ENCODE results near the gene GRIP1.
"Not testable (repeated sequence)": the region's sequence is repeated elsewhere in the genome, so short reads cannot be mapped to it uniquely, and the experiment has no call there.

The GRIP1 gene

DNA sequence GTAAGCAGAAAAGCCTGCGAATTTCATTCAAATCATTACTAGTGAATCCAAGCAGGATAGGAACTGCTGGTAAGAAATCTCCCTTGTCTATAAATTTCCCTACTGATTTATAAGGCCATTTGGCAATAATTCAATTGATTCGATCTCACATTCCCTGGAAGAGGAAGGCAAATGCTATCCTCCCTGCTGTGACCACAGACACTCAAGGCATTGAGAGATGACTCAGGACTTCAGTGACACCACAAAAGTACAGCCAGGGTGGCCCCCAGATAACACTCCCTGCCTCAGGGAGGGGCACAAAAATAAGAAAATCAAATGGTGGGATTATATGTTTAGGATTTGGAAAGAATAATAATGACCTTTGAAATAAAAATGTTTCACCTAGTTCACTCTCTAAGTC lies 162.7 kb downstream of the GRIP1 start:
- no peak for DNase-seq

DNA sequence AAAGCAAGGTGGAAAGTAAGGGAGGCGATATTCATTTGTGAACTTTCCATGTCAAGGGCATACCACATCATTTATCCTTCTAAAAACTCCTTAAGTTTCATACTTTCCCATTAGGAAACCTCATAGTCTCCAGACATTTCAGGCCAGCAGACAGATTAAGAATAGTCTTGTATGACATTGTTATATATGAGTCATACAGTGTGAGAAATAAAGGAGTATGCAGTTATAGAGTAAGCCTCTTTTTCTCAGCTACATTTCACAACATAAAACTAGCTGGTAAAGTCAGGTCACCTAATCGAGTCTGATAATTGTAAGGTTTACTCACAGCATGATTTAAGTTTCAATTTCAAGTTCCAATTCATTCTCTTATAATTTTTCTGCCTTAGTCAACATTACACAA lies 164.3 kb downstream of the GRIP1 start:
- no peak for DNase-seq

DNA sequence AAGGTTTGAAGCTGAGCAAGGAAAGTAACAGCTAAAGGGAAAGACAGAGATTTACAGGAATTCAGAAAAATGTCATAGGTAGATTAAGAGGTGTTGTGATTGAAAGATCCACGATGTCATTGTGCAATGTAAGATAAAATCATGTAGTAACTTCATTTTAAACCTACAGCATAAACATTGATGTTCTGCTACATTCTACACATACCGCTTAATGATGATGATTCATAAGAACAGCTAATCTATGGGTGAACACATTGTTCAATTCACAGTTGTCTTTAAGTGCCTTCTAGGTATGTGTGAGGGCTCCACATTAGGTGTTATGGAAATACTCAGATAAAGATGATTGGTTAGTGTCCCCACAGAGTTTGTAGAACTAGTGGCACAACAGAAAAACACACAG lies 170.9 kb downstream of the GRIP1 start:
- no peak for DNase-seq

DNA sequence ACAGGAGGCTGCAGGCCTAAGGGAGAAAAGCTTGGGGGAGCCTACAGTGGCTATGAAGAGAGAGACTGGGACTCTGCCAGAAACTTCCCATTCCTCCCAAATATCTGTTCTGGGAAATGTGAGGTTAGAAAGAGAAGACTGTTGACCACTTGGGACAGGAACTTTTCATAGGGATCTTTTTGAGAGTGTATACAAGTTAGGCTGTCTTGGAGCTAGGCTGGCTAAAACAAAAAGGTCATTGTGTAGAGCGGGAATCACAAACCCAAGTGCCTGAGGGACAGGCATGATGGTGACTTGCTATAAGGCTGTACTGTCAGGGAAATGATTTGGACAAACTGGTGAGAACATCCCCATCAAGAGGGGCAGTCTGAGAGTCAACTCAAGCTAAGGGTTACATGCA lies 175.1 kb downstream of the GRIP1 start:
- DNase-seq = no peak

DNA sequence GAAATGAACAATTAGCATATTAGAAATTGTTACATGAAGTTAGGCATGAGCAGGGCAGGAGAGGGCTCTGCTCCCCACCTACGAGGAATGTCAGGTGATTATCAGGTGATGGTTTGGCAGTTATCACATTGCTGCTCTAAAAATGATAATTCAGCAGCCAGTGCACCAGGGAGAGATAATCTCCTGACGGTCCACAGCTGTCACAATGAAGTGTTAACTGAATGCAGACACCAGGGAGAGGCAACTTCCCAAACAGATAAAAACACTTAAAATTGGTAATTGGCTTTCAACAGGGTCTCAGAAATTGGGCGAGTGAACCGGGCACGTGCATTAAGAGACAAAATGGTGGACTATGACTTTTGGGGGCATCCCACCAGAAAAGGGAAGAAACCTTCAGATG lies 176.0 kb downstream of the GRIP1 start:
- DNase-seq = no peak

DNA sequence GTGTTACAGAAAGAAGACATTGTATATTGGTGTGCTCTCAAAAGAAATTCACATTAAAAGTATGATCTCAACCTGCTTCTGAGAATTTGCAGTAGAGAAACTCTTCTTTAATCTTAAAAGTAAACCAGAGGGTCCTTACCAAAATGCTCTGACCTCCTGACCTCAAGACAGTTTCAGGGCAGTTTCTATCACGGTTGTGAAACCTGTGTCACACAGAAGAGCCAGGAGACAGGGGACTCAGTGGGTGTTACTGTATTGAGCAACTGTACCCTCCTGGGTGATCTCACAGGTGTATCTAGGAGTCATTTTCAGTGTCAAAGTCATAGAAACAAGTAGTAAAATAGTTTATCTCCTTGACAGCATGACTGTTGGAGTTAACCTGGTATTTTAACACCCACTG lies 178.0 kb downstream of the GRIP1 start:
- no peak for DNase-seq

DNA sequence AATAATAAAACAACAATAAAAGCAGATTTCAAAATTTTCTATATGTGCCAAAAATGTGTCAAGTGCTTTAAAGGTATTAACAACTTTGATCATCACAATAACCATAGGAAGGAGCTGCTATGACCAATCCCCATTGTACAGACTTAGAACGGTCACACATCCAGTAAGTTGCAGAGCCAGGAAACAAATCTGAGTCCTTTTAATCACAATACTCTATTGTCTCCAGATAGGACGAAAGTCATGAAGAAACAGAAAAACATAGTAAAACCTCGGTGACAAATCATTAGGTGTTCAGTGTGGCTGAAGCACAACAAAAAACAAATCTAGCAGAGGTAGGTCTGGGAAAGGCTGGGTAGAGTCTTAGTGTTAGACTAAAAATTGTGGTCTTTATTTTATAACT lies 178.8 kb downstream of the GRIP1 start:
- DNase-seq = no peak

DNA sequence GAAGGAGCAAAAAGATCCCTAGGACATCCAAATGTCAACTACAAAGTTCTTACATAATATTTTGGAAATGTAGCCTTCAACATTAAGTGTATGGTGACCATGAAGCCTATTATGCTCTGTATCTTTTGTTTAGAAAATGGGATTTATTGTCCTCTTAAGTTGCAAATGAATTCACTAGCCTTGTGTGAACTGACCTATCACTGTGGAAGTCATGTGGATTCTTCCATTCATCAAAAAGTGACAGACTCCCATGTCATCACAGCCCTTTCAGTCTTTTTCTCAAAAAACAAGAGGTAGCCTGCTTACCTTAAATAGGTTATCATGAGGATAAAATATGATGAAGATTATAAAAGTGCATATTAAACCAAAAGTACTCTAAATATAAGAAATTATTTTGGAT lies 179.9 kb downstream of the GRIP1 start:
- no peak for DNase-seq

DNA sequence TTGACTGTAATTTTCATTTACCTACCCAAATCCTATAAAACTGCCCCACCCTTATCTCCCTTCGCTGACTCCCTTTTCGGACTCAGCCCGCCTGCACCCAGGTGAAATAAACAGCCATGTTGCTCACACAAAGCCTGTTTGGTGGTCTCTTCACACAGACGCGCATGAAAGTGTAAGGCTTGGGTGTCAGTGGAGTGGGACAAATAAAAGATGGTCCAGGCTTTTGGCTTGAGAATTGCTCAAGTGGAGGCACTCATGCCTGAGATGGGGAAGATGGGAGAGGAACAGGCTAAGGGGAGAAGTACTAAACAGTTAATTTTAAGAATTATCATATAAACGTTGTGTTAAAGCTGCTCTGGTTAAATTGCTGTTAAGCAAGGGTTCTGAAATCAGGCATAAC lies 180.8 kb downstream of the GRIP1 start:
- not testable (repeated sequence) for DNase-seq

DNA sequence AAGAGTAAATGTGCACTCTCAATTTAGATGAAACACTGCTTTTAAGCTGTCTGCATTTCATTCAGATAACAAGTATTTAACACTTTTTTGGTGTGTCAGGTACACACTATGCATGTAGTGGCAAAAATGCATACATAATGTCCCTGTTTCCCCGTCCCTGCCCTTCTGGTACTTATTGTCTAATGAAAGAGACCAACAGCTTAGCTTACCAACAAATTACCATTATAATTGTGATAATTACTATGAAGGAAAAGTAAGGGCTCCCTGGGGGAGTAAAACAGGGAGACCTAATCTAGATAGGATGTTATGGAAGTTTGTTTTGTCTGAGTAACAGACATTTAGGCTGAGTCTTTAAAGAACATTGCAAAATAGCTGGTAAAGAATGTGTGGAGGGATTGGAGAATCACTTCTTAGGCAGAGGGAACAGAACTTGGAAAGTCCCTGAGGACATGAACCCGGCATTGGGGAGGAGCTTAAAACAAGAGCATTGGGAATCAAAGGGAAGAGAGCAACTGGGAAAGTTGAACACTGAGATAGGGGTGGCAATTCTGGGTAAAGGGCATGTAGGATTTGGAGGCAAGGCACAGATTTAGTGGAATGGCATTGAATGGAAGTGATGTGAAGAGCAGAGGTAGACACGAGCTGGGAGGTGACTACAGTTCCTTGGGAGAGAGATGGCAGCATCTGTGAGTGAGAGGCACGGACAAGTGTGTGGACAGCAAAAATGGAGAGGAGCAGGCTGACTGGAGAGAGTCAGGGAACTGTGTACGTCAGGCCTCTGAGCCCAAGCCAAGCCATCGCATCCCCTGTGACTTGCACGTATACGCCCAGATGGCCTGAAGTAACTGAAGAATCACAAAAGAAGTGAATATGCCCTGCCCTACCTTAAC lies 181.6 kb downstream of the GRIP1 start:
- no peak for DNase-seq

DNA sequence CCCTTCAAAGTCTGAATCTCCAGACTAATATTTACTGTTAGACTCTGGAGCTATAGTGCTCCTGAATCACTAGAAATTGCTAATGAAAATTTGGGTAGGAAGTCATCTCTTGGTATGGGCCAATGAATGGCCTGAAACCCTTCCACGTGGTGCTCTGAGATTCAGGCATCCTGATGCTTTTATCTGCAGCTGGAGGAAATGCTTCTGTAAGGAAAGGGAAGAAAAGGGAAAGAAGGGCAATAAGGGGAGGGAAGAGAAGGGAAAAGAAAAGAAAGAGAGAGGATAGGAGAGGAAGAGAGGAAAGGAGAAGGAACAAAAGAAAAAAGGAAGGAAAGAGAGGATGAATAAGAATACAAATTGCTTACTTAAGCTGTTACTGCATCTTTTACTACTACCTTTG lies 182.3 kb downstream of the GRIP1 start:
- no peak for DNase-seq

DNA sequence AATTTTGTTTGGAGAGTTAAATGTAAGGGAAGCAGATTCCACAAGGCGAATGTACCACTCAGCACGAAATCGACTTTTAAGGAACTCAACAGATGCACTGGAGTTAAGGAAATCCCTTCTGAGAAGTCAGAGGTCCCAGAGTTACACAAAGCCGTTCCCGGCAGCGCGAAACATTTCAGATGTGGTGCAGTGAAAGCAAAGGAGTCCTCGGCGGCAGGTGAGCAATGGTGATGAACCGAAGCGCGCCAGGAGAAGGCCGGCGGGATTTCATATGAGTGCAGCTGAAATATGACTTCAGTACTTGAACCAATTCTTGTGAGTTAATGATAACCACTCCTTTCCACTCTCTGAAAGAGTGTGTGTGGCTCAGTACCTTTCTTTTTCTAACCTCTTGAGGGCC lies 183.2 kb downstream of the GRIP1 start:
- DNase-seq = no peak

DNA sequence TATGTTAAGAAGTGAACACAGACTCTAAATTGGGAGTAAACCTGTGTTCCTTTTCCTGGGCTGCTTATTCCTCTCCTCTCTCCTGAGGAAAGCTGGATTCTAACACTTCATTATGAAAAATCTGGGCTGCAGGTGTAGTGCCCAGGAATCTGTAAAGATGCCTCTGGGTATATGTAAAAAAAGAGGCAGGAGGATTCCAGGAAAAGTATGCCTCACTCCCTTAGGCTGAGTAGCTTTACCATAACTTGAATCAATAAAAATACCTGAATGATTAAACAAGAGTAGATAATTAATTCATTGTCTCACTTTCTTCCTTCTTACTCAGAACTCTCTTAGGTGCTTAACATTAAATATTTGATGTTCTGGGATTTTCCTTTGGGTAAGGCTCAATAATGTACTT lies 185.1 kb downstream of the GRIP1 start:
- no peak for DNase-seq

DNA sequence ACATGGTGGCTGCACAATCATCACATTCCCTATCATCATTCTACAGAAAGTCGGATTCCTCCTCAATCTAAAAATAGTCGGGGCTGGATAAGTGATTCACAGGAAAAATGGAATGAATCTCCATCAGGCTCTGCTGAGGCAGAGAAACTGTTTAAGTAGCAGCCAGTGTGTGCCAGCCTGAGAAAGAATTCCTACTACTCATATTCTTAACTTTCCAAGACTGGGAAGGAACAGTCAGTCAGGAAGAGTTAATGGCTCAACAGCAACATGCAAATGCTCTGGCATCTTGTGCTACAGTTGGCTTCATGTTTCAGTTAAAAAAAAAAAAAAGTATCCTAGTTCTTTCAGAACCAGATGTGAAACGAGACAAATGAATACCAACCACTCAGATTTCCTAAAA lies 187.0 kb downstream of the GRIP1 start:
- no peak for DNase-seq

DNA sequence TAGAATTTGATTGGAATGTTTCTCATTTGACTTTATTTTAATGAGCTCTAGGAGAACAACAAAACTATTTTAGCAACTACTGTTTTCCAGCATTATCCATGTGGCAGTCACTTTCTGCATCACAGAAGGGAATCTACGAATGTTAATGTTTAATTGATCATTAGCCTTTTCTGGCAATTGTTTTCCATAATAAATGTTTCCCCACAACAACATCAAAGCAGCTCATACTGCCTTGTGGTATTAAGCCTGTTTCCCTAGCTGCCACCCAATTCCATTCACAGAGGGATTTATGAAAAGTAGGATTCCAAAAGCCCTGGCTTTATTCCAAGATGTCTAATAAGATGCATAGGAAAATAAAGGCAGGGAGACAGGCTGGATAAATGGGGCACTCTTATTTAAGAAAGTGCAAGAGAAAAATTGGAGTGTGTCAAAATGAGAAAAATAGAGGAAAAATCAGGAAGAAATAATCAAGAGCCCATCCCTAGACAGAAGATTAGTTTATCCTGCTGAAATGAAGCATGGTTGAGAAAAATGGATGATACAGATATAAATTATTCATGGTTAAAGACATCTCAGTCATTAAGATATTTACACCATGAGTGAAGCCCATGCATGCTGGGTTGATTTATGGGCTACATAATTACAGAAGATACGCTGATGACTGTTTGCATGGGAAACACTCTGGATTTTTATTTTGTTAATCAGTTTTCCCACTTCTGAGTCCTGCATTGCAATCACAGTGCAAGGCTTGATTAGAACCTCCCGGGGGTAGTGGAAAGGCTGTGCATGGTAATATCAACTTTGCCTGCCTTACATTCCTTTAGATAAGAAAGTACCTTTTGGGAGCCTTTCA lies 196.3 kb downstream of the GRIP1 start:
- no peak for DNase-seq

DNA sequence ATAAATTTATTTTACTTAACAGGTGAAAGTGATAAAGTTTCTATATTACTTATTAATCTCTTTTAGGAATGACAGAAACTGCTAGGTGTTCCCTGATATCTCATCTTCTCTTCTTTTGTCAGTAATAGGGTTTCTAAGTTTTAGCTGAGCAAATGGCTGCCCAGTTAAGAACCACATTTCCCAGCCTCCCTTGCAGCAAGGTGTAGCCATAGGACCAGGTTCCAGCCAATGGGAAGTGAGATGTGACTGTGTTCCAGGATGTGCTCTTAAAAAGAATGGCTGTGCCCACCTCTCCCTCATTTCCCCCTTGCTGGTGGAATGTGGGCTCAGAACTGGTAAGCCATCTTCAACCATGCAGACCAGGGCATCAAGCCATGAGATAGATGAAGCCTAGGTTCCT lies 210.9 kb downstream of the GRIP1 start:
- DNase-seq = no peak

DNA sequence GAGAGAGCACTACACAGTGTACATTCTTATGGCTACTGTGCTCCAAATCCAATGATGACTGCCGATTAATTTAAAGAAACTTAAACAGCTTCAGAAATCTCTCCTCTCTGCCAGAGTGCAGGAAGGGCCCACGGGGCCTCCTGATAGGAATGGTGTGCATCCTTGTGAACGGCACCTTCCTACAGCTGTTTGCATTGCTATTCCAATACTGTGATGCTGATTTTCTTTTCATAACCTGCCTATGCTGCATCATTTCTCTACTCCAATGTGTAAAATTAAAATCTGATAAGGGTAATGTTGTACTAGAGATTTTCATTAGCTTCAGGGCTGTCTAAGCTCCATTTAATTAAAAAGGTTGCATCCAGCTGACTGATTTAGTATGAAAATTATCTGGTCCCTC lies 217.5 kb downstream of the GRIP1 start:
- DNase-seq = no peak

DNA sequence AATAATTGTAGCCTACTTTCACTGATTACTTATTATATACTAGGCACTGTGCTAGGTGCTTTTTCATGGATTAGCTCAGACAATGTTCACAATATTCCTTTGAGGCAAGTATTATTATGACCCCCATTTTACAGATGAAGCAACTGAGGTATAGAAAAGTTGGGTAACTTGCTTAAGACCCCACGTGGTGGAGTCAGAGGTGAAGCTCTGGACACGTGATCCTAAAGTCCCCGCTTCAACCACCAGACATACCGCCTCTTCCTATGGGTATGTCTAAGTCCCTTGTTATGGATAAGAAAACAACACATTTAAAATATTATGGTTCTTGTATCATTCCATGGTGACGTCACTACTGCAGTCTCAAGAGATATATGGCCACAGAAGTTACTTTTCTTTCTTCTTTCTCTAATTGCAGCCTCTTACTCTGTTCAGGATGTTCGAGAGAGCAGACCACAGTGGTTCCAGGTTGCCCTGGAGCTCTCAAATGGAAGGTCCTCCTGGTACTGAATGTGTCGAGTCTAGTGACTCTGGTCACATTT lies 218.9 kb downstream of the GRIP1 start:
- DNase-seq = no peak

DNA sequence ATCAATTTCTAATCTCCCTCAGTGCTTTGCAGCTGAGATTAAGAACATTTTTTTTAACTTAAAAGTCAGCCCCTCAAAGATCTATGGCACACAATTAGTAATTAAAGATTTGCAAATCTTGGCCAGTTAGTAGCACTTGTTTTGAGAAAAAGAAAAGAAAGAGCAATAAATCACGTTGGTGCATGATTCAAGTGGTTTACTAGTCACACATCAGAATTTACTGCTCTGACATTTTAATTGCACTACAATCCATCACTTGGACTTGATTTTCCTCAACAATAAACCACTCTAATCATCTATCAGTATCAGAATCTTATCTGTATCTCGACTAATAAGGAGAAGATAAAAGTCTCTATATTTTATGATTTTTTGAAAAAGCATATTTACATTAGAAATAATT lies 222.3 kb downstream of the GRIP1 start:
- no peak for DNase-seq

DNA sequence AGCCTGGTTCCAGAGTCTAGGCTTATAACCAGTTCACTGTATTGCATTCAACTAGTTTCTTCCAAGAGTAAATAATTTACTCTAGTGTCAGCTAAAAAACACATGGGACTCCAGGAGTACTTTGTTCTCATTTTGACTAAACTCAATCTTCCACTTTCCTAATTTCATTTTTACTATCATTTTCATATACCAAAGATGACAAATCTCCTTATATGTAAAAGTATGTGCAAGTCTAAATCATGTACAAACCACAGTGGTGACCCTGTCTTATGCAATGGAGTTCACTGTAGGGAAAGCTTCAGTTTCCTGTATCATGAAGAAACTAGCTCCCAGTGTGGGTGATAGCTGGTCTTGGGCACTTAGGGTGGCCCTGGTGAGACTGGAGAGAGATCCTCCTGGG lies 225.0 kb downstream of the GRIP1 start:
- DNase-seq = no peak

DNA sequence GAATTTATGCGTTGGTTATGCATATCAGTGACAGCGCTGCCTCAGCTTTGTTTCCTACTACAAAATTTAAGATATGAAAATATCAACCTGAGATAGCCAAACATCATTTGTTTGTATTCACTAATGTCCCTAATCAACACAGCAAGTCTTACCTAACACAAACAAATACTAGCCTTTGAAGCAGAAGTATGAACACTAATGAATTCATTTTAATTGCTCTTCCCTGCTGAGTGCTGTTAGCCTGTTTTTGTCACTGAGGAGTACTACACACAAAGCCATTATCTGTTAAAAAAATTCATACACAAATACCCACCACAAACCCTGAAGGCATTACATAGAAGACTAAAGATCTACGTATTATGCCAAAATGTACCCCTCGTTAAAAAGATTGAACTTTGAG lies 225.8 kb downstream of the GRIP1 start:
- no peak for DNase-seq

DNA sequence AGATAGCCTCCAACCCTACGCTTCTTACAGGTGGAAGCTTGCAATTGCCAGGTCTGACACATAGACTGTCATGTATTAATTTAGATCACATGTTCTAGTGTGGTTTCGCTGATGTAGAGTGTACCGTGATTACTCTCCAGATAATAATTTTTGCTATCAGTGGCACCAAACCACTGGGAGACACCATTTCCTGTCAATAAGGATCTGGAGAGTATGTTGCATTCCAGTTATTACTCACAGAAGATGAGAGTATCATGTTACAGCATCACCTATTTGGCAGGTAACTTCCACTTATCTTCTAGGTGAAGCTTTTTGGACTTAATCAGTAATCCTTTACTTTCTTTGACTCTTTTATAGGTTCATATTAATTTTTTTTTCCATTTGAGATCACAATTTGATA lies 229.3 kb downstream of the GRIP1 start:
- DNase-seq = no peak

DNA sequence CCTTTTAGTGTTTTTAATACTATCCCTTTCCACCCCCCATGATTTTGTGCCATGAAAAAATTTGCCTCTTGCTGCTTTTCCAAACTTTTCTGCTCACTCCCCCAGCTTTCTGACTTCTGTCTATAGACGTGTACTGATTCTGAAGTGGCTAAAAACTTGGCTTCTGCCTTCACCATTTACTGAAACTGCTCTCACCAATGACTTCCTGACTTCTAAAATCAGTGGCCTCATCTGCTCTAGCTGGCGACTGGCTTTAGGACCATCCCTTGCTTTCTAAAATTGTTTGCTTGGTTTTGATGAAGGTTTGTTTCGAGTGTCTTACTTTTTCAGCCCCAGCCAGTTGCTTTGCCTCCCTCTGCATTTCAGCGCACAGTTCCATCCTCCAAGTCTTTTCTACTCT lies 231.2 kb downstream of the GRIP1 start:
- DNase-seq = no peak

DNA sequence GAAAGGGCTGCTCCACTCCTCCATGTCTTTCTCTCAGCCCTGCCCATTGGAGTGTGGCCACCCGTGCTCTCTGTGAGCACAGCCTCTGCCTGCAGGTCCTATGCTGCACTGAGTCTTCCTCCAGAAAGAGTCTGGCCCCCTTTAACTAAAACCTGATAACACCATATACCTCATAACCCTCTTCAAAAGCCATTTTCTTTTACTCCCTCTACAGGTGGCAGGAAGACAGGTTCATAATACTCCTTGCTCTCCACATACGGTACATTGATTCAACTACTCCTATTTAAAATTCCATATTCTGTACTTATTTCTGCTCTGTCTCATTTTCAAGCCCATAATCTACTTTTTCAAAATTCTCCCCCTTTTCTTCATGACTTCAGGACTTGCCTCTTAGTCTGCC lies 232.6 kb downstream of the GRIP1 start:
- no peak for DNase-seq

Measured in T1000 (cell line).